Measurements from ENCODE around the gene MAGI2. TPM values are rescaled to one million over a fixed set of nuclear protein-coding genes. Genes with fewer than 3 reads are reported as not detected.

MAGI2 gene
- total RNA-seq, 1 experiment from 2014 or later, result 0.07 TPM

- no peak for DNase-seq (ENCODE audit: unreplicated experiment)
- no peak for TF ChIP-seq CTCF (IDR thresholded peaks at IDR 0.05; ENCODE audit: unreplicated experiment)
- H3K4me1 Mint-ChIP-seq (ENCODE audit: insufficient read depth, unreplicated experiment), result peaks cover 5% of the 10 kb centered on the region
- H3K27ac Mint-ChIP-seq (ENCODE audit: low read depth, unreplicated experiment), result no peak overlapping the region
- BruUV-seq (replicated peaks), result no TSS peak
- peaks cover 31% of the 10 kb centered on the region for H3K27me3 Mint-ChIP-seq (ENCODE audit: insufficient read depth, unreplicated experiment)
- CTCF ChIA-PET, result interaction anchor here (0.6 to 1.0 kb wide), 4 partner anchors 10 to 1276 kb away, joined by 3 read pairs; no protein-coding TSS in a partner anchor
- no peaks in the 10 kb centered on the region for H3K9me3 Mint-ChIP-seq (ENCODE audit: unreplicated experiment)
- POLR2A ChIA-PET, result no interaction called here
- no peaks in the 10 kb centered on the region for H3K36me3 Mint-ChIP-seq (ENCODE audit: insufficient read depth, unreplicated experiment)
- intact Hi-C loops (cut with micrococcal nuclease), result loop anchor here (5.0 to 10.0 kb wide), 2 partner anchors 110 to 1153 kb away; no protein-coding TSS in a partner anchor
- H3K4me3 Mint-ChIP-seq (ENCODE audit: unreplicated experiment), result no peak overlapping the region
Observed at GRCh38 chr7:78022165-78022564, 1431.3 kb downstream of the MAGI2 start.

GRCh38 chr7:78020874-78021249 lies 1432.6 kb downstream of the MAGI2 start:
- no peak overlapping the region for H3K27ac Mint-ChIP-seq (ENCODE audit: low read depth, unreplicated experiment)
- H3K36me3 Mint-ChIP-seq (ENCODE audit: insufficient read depth, unreplicated experiment), result no peaks in the 10 kb centered on the region
- POLR2A ChIA-PET, result no interaction called here

GRCh38 chr7:78020136-78020873 lies 1433.2 kb downstream of the MAGI2 start:
- BruUV-seq (replicated peaks), result no TSS peak
- Mint-ChIP-seq H3K4me3 (ENCODE audit: unreplicated experiment) (peak overlapping the region; percentile 67), H3K9me3 (ENCODE audit: unreplicated experiment) (no peaks in the 10 kb centered on the region), H3K27me3 (ENCODE audit: insufficient read depth, unreplicated experiment) (peaks cover 31% of the 10 kb centered on the region), H3K27ac (ENCODE audit: low read depth, unreplicated experiment) (no peak overlapping the region), H3K4me1 (ENCODE audit: insufficient read depth, unreplicated experiment) (peaks cover 5% of the 10 kb centered on the region), H3K36me3 (ENCODE audit: insufficient read depth, unreplicated experiment) (no peaks in the 10 kb centered on the region)
- intact Hi-C loops (cut with micrococcal nuclease), result loop anchor here (2.0 to 10.0 kb wide), 3 partner anchors 112 to 1154 kb away; no protein-coding TSS in a partner anchor
- ChIA-PET POLR2A (no interaction called here), CTCF (interaction anchor here (0.5 to 2.2 kb wide), 52 partner anchors 8 to 1408 kb away, joined by 3 to 20 read pairs (median 4); no protein-coding TSS in a partner anchor)
- DNase-seq (ENCODE audit: unreplicated experiment), result peak; percentile 78
- peak; percentile 71 for TF ChIP-seq CTCF (IDR thresholded peaks at IDR 0.05; ENCODE audit: unreplicated experiment)

More at GRCh38 chr7:78020874-78021249, 1432.6 kb downstream of the MAGI2 start:
- no peaks in the 10 kb centered on the region for H3K9me3 Mint-ChIP-seq (ENCODE audit: unreplicated experiment)
- TF ChIP-seq CTCF (IDR thresholded peaks at IDR 0.05; ENCODE audit: unreplicated experiment), result no peak
- CTCF ChIA-PET, result interaction anchor here (0.5 to 2.2 kb wide), 47 partner anchors 9 to 1765 kb away, joined by 3 to 20 read pairs (median 4); no protein-coding TSS in a partner anchor
- BruUV-seq (replicated peaks), result no TSS peak
- DNase-seq (ENCODE audit: unreplicated experiment), result no peak
- peaks cover 31% of the 10 kb centered on the region for H3K27me3 Mint-ChIP-seq (ENCODE audit: insufficient read depth, unreplicated experiment)
- peaks cover 5% of the 10 kb centered on the region for H3K4me1 Mint-ChIP-seq (ENCODE audit: insufficient read depth, unreplicated experiment)
- H3K4me3 Mint-ChIP-seq (ENCODE audit: unreplicated experiment), result no peak overlapping the region
- intact Hi-C loops (cut with micrococcal nuclease), result loop anchor here (2.0 to 10.0 kb wide), 3 partner anchors 111 to 1154 kb away; no protein-coding TSS in a partner anchor

GRCh38 chr7:78019447-78020135 lies 1433.9 kb downstream of the MAGI2 start:
- no peak for TF ChIP-seq CTCF (IDR thresholded peaks at IDR 0.05; ENCODE audit: unreplicated experiment)
- intact Hi-C loops (cut with micrococcal nuclease), result loop anchor here (2.0 to 10.0 kb wide), 4 partner anchors 77 to 1155 kb away; no protein-coding TSS in a partner anchor
- ChIA-PET CTCF (interaction anchor here (0.6 to 2.2 kb wide), 17 partner anchors 10 to 1170 kb away, joined by 3 to 20 read pairs (median 5); no protein-coding TSS in a partner anchor), POLR2A (no interaction called here)
- no TSS peak for BruUV-seq (replicated peaks)
- H3K4me3 Mint-ChIP-seq (ENCODE audit: unreplicated experiment), result peak overlapping the region; percentile 67
- no peaks in the 10 kb centered on the region for H3K9me3 Mint-ChIP-seq (ENCODE audit: unreplicated experiment)
- peak; percentile 34 for DNase-seq (ENCODE audit: unreplicated experiment)
- H3K27ac Mint-ChIP-seq (ENCODE audit: low read depth, unreplicated experiment), result no peak overlapping the region
- no peaks in the 10 kb centered on the region for H3K36me3 Mint-ChIP-seq (ENCODE audit: insufficient read depth, unreplicated experiment)
- H3K4me1 Mint-ChIP-seq (ENCODE audit: insufficient read depth, unreplicated experiment), result peaks cover 5% of the 10 kb centered on the region
- peaks cover 31% of the 10 kb centered on the region for H3K27me3 Mint-ChIP-seq (ENCODE audit: insufficient read depth, unreplicated experiment)

Measured in MCF 10A (cell line).